Measurements from ENCODE around the gene MAP3K21. TPM values are rescaled to one million over a fixed set of nuclear protein-coding genes. Genes with fewer than 3 reads are reported as not detected.

MAP3K21 gene
- polyA plus RNA-seq, 3 donors, result 0.22 to 8.3 (median 0.85) TPM

GRCh38 chr1:233319272-233319671 lies 8.3 kb upstream of the MAP3K21 start:
- 66 to 75% (median 66%) methylated on average over 6 of the region's 6 CpGs for WGBS, 3 donors
- H3K27ac ChIP-seq (ENCODE audit: low read depth, low read length), result no peak overlapping the region

GRCh38 chr1:233320023-233320422 lies 7.5 kb upstream of the MAP3K21 start:
- 78 to 86% (median 81%) methylated on average over 2 of the region's 2 CpGs for WGBS, 3 donors
- H3K27ac ChIP-seq (ENCODE audit: low read depth, low read length), result no peak overlapping the region

DNA sequence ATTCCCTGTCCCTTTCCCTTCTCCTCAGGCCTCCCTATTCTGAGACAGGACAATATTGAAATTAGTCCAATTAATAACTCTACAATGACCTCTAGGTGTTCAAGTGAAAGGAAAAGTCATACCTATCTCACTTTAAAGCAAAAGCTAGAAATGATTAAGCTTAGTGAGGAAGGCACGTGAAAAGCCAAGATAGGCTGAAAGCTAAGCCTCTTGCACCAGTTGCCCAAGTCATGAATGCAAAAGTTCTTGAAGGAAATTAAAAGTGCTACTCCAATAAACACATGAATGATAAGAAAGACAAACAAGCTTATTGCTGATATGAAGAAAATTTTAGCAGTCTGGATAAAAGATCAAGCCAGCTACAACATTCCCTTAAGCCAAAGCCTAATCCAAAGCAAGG lies 3.8 kb upstream of the MAP3K21 start:
- WGBS, 3 donors, result 30 to 95% (median 85%) methylated on average over 1 of the region's 1 CpG
- H3K27ac ChIP-seq (ENCODE audit: low read depth, low read length), result no peak overlapping the region

DNA sequence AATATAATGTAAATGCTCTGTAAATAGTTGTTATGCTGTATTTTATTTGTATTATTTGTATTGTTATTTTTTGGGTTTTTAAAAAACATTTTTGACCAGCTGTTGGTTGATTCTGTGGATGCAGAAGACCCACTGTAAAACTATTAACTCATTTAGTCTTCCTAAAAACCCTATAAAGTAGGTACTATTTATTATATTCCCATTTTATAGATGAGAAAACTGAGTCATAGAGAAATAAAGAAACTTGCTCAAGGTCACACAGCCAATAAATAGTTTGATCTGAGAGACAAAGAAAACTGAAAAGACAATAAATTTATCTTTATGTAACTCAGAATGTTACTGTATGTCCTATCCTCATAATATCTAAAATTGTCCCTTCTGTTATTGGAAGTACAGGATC lies 1.2 kb upstream of the MAP3K21 start:
- no peak overlapping the region for H3K27ac ChIP-seq (ENCODE audit: low read depth, low read length)

GRCh38 chr1:233326811-233327650 lies 493 bp upstream of the MAP3K21 start:
- no peak overlapping the region for H3K27ac ChIP-seq (ENCODE audit: low read depth, low read length)
- WGBS, 3 donors, result 1 to 6% (median 4%) methylated on average over 43 to 49 of the region's 49 CpGs

DNA sequence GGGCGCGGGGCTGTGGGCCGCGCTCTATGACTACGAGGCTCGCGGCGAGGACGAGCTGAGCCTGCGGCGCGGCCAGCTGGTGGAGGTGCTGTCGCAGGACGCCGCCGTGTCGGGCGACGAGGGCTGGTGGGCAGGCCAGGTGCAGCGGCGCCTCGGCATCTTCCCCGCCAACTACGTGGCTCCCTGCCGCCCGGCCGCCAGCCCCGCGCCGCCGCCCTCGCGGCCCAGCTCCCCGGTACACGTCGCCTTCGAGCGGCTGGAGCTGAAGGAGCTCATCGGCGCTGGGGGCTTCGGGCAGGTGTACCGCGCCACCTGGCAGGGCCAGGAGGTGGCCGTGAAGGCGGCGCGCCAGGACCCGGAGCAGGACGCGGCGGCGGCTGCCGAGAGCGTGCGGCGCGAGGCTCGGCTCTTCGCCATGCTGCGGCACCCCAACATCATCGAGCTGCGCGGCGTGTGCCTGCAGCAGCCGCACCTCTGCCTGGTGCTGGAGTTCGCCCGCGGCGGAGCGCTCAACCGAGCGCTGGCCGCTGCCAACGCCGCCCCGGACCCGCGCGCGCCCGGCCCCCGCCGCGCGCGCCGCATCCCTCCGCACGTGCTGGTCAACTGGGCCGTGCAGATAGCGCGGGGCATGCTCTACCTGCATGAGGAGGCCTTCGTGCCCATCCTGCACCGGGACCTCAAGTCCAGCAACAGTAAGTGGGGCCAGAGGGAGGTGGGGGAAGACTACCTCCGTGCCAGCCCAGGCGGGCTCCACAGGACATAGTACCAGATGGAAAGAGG lies 808 bp downstream of the MAP3K21 start:
- WGBS, 3 donors, result 1% methylated on average over 72 to 96 of the region's 96 CpGs
- H3K27ac ChIP-seq (ENCODE audit: low read depth, low read length), result no peak overlapping the region

GRCh38 chr1:233331676-233332519 lies 4.4 kb downstream of the MAP3K21 start:
- H3K27ac ChIP-seq (ENCODE audit: low read depth, low read length), result no peak overlapping the region
- WGBS, 3 donors, result 59 to 80% (median 77%) methylated on average over 8 of the region's 8 CpGs

- 73 to 97% (median 96%) methylated on average over 1 of the region's 1 CpG for WGBS, 3 donors
- H3K27ac ChIP-seq (ENCODE audit: low read depth, low read length), result no peak overlapping the region
Measured at GRCh38 chr1:233333086-233333485, 5.6 kb downstream of the MAP3K21 start.

DNA sequence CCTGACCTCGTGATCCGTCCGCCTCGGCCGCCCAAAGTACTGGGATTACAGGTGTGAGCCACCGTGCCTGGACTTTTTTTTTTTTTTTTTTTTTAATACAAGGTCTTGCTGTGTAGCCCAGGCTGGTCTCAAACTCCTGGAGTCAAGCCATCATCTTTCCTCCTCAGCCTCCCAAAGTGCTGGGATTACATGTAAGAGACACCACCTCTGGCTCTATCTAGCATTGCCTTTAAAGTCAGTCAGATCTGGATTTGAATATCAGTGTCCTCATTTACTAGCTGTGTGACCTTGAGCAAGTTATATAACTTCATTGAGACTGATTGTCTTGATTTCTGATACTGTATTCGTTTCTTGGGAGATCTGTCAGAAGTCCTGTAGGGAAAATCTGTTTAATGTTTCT lies 6.6 kb downstream of the MAP3K21 start:
- WGBS, 3 donors, result 51 to 93% (median 83%) methylated on average over 7 of the region's 7 CpGs
- H3K27ac ChIP-seq (ENCODE audit: low read depth, low read length), result no peak overlapping the region

GRCh38 chr1:233336554-233337456 lies 9.3 kb downstream of the MAP3K21 start:
- H3K27ac ChIP-seq (ENCODE audit: low read depth, low read length), result no peak overlapping the region

GRCh38 chr1:233337505-233337904 lies 10.0 kb downstream of the MAP3K21 start:
- no peak overlapping the region for H3K27ac ChIP-seq (ENCODE audit: low read depth, low read length)
- 35 to 88% (median 84%) methylated on average over 3 of the region's 3 CpGs for WGBS, 3 donors

More at GRCh38 chr1:233336554-233337456, 9.3 kb downstream of the MAP3K21 start:
- WGBS, 3 donors, result 49 to 92% (median 87%) methylated on average over 5 of the region's 5 CpGs

- 73 to 97% (median 87%) methylated on average over 2 of the region's 2 CpGs for WGBS, 3 donors
Measured at GRCh38 chr1:233338102-233338501, 10.6 kb downstream of the MAP3K21 start.

GRCh38 chr1:233340031-233340555 lies 12.6 kb downstream of the MAP3K21 start:
- WGBS, 3 donors, result 78 to 89% (median 78%) methylated on average over 3 of the region's 3 CpGs
- H3K27ac ChIP-seq (ENCODE audit: low read depth, low read length), result no peak overlapping the region

More at GRCh38 chr1:233338102-233338501, 10.6 kb downstream of the MAP3K21 start:
- no peak overlapping the region for H3K27ac ChIP-seq (ENCODE audit: low read depth, low read length)

DNA sequence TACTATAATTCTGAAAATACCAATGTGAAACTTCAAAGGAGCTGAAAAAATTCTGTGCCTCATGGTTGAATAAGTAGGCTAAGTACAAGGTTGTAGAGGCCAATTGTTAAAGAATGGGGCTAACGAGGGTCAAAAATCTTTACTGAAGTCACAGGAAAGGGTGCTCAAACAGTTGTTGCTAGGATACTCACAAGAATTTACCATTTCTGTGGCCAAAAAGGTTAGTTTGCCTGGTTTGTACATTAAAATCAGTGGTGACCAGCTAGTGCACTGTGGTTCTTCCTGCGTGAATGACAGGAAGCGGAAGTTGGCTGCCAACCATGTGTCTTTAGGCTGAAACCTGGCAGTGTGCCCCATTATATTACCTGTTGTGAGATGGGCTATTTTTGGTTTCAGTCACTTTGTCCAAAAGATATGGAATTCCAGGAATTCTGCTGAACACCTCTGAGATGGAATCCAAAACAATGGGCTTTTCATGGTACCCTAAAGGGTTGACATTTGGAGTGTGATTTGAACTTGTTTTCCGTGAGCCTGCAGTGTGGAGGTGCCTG lies 13.5 kb downstream of the MAP3K21 start:
- 29 to 58% (median 57%) methylated on average over 4 of the region's 4 CpGs for WGBS, 3 donors
- no peak overlapping the region for H3K27ac ChIP-seq (ENCODE audit: low read depth, low read length)

GRCh38 chr1:233342086-233342485 lies 14.6 kb downstream of the MAP3K21 start:
- H3K27ac ChIP-seq (ENCODE audit: low read depth, low read length), result no peak overlapping the region

DNA sequence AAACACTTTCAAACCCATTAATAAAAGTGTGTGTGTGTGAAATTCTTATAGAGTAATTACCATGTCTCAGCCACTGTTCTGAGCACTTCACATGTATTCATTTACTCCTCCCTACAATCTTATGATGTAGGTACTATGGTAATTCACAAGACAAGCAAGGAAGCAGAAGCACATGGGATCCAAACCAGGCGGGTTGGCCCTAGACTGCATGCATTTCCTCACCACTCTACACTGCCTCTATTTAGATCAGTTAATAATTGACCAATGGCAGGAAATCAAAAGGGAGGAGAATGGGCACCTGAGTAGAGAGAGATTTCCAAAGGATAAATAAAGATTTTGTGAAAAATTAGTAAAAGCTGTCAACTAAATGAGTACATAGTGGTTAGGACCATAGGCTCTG lies 15.7 kb downstream of the MAP3K21 start:
- 26 to 79% (median 61%) methylated on average over 1 of the region's 1 CpG for WGBS, 3 donors

DNA sequence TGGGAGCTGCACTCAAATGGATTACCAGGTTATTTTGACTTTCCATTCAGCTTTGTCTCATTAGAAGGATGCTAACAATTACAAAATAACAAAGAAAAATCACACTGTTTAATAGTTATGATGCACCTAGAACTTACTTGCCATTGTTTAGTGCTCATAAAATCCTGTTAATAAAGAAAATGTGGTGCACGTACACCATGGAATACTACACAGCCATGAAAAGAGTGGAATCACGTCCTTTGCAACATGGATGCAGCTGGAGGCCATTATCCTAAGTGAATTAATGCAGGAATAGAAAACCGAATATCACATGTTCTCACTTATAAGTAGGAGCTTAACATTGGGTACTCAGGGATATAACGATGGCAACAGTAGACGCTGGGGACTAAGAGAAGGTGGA lies 19.8 kb downstream of the MAP3K21 start:
- WGBS, 3 donors, result 74 to 77% (median 76%) methylated on average over 5 of the region's 5 CpGs
- no peak overlapping the region for H3K27ac ChIP-seq (ENCODE audit: low read depth, low read length)

More for the DNA sequence above, 15.7 kb downstream of the MAP3K21 start:
- no peak overlapping the region for H3K27ac ChIP-seq (ENCODE audit: low read depth, low read length)

Data from adipose tissue (tissue), 3 donors.